ENCODE results near the gene MUC5B.

The MUC5B gene

GRCh38 chr11:1220941-1221721, 1.7 kb upstream of the MUC5B start:
- peak; percentile 5 for DNase-seq

- DNase-seq = no peak
These were observed 986 bp upstream of the MUC5B start for GRCh38 chr11:1221848-1222311.

GRCh38 chr11:1223346-1224110, 662 bp downstream of the MUC5B start:
- DNase-seq = no peak

- DNase-seq = no peak
These were observed 1.2 kb downstream of the MUC5B start for GRCh38 chr11:1224111-1224490.

GRCh38 chr11:1224491-1225385, 1.9 kb downstream of the MUC5B start:
- no peak for DNase-seq

- no peak for DNase-seq
These were observed 2.7 kb downstream of the MUC5B start for GRCh38 chr11:1225386-1226225.

GRCh38 chr11:1226226-1226985, 3.5 kb downstream of the MUC5B start:
- no peak for DNase-seq

- DNase-seq = no peak
These were observed 4.2 kb downstream of the MUC5B start for GRCh38 chr11:1226986-1227550.

- no peak for DNase-seq
These were observed 4.8 kb downstream of the MUC5B start for GRCh38 chr11:1227551-1228100.

- no peak for DNase-seq
These were observed 5.4 kb downstream of the MUC5B start for GRCh38 chr11:1228101-1228821.

GRCh38 chr11:1228921-1229451, 6.1 kb downstream of the MUC5B start:
- DNase-seq = no peak

GRCh38 chr11:1229471-1230120, 6.7 kb downstream of the MUC5B start:
- DNase-seq = no peak

GRCh38 chr11:1230121-1230455, 7.2 kb downstream of the MUC5B start:
- DNase-seq = no peak

GRCh38 chr11:1230456-1231395, 7.9 kb downstream of the MUC5B start:
- DNase-seq = no peak

- no peak for DNase-seq
These were observed 8.6 kb downstream of the MUC5B start for GRCh38 chr11:1231396-1232020.

GRCh38 chr11:1232021-1232882, 9.4 kb downstream of the MUC5B start:
- DNase-seq = no peak

- no peak for DNase-seq
These were observed 10.0 kb downstream of the MUC5B start for GRCh38 chr11:1232883-1233321.

All from NCI-H2171 (cell line).